ENCODE measurements around the gene WDR93.

- TF ChIP-seq EZH2 (IDR thresholded peaks at IDR 0.05; ENCODE audit: borderline replicate concordance, insufficient read depth, low read depth, low read length, poor library complexity, severe bottlenecking) (no peak), CTCF (IDR thresholded peaks at IDR 0.05) (no peak)
Observed at GRCh38 chr15:89765694-89766093, 75.1 kb downstream of the WDR93 start.
